ENCODE data around the gene OSBPL7. TPM values are rescaled to one million over a fixed set of nuclear protein-coding genes. Genes with fewer than 3 reads are reported as not detected.

OSBPL7 gene
- total and polyA plus RNA-seq, 2 of the 8 experiments (the other 6 are each of a cell fraction or from before 2014, with no cell fraction given): 7.2 to 8.9 TPM

DNA sequence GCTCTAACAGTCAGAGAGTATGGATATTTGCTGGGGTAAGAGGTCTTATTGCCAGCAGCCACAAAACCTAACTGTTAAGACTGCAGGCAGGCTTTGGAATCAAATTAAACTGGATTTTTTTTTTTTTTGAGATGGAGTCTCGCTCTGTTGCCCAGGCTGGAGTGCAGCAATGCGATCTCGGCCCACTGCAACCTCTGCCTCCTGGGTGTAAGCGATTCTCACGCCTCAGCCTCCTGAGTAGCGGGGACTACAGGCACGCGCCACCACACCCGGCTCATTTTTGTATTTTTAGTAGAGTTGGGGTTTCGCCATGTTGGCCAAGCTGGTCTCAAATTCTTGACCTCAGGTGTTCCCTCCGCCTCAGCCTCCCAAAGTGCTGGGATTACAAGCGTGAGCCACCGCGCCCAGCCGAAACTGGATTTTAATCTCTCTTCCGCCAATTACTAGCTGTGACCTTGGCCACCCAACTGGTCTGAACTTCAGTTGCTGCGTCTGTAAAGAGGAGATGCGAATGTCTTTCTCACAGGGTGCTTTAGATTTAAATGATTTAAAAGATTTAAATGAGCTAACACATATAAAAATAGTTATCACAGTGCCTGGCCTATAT, 8.9 kb upstream of the OSBPL7 start (continued):
- TF ChIP-seq, protein P1, sequence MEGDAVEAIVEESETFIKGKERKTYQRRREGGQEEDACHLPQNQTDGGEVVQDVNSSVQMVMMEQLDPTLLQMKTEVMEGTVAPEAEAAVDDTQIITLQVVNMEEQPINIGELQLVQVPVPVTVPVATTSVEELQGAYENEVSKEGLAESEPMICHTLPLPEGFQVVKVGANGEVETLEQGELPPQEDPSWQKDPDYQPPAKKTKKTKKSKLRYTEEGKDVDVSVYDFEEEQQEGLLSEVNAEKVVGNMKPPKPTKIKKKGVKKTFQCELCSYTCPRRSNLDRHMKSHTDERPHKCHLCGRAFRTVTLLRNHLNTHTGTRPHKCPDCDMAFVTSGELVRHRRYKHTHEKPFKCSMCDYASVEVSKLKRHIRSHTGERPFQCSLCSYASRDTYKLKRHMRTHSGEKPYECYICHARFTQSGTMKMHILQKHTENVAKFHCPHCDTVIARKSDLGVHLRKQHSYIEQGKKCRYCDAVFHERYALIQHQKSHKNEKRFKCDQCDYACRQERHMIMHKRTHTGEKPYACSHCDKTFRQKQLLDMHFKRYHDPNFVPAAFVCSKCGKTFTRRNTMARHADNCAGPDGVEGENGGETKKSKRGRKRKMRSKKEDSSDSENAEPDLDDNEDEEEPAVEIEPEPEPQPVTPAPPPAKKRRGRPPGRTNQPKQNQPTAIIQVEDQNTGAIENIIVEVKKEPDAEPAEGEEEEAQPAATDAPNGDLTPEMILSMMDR (IDR thresholded peaks at IDR 0.05; ENCODE audit: control extremely low read depth in 1 of 3, insufficient read depth in 1 of 3, low read depth in 1 of 3, low read length in 3 of 3): no peak
- TF ChIP-seq, protein P2, sequence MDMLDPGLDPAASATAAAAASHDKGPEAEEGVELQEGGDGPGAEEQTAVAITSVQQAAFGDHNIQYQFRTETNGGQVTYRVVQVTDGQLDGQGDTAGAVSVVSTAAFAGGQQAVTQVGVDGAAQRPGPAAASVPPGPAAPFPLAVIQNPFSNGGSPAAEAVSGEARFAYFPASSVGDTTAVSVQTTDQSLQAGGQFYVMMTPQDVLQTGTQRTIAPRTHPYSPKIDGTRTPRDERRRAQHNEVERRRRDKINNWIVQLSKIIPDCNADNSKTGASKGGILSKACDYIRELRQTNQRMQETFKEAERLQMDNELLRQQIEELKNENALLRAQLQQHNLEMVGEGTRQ (IDR thresholded peaks at IDR 0.05; ENCODE audit: low read length): no peak
- TF ChIP-seq, protein P3, sequence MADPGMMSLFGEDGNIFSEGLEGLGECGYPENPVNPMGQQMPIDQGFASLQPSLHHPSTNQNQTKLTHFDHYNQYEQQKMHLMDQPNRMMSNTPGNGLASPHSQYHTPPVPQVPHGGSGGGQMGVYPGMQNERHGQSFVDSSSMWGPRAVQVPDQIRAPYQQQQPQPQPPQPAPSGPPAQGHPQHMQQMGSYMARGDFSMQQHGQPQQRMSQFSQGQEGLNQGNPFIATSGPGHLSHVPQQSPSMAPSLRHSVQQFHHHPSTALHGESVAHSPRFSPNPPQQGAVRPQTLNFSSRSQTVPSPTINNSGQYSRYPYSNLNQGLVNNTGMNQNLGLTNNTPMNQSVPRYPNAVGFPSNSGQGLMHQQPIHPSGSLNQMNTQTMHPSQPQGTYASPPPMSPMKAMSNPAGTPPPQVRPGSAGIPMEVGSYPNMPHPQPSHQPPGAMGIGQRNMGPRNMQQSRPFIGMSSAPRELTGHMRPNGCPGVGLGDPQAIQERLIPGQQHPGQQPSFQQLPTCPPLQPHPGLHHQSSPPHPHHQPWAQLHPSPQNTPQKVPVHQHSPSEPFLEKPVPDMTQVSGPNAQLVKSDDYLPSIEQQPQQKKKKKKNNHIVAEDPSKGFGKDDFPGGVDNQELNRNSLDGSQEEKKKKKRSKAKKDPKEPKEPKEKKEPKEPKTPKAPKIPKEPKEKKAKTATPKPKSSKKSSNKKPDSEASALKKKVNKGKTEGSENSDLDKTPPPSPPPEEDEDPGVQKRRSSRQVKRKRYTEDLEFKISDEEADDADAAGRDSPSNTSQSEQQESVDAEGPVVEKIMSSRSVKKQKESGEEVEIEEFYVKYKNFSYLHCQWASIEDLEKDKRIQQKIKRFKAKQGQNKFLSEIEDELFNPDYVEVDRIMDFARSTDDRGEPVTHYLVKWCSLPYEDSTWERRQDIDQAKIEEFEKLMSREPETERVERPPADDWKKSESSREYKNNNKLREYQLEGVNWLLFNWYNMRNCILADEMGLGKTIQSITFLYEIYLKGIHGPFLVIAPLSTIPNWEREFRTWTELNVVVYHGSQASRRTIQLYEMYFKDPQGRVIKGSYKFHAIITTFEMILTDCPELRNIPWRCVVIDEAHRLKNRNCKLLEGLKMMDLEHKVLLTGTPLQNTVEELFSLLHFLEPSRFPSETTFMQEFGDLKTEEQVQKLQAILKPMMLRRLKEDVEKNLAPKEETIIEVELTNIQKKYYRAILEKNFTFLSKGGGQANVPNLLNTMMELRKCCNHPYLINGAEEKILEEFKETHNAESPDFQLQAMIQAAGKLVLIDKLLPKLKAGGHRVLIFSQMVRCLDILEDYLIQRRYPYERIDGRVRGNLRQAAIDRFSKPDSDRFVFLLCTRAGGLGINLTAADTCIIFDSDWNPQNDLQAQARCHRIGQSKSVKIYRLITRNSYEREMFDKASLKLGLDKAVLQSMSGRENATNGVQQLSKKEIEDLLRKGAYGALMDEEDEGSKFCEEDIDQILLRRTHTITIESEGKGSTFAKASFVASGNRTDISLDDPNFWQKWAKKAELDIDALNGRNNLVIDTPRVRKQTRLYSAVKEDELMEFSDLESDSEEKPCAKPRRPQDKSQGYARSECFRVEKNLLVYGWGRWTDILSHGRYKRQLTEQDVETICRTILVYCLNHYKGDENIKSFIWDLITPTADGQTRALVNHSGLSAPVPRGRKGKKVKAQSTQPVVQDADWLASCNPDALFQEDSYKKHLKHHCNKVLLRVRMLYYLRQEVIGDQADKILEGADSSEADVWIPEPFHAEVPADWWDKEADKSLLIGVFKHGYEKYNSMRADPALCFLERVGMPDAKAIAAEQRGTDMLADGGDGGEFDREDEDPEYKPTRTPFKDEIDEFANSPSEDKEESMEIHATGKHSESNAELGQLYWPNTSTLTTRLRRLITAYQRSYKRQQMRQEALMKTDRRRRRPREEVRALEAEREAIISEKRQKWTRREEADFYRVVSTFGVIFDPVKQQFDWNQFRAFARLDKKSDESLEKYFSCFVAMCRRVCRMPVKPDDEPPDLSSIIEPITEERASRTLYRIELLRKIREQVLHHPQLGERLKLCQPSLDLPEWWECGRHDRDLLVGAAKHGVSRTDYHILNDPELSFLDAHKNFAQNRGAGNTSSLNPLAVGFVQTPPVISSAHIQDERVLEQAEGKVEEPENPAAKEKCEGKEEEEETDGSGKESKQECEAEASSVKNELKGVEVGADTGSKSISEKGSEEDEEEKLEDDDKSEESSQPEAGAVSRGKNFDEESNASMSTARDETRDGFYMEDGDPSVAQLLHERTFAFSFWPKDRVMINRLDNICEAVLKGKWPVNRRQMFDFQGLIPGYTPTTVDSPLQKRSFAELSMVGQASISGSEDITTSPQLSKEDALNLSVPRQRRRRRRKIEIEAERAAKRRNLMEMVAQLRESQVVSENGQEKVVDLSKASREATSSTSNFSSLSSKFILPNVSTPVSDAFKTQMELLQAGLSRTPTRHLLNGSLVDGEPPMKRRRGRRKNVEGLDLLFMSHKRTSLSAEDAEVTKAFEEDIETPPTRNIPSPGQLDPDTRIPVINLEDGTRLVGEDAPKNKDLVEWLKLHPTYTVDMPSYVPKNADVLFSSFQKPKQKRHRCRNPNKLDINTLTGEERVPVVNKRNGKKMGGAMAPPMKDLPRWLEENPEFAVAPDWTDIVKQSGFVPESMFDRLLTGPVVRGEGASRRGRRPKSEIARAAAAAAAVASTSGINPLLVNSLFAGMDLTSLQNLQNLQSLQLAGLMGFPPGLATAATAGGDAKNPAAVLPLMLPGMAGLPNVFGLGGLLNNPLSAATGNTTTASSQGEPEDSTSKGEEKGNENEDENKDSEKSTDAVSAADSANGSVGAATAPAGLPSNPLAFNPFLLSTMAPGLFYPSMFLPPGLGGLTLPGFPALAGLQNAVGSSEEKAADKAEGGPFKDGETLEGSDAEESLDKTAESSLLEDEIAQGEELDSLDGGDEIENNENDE (IDR thresholded peaks at IDR 0.05; ENCODE audit: insufficient replicate concordance, low read length): no peak
- TF ChIP-seq TAF1 (IDR thresholded peaks at IDR 0.05; ENCODE audit: low read depth, low read length): no peak
- TF ChIP-seq CREB1 (IDR thresholded peaks at IDR 0.05): no peak
